Measurements from ENCODE around the gene RBM38.

The RBM38 gene

DNA sequence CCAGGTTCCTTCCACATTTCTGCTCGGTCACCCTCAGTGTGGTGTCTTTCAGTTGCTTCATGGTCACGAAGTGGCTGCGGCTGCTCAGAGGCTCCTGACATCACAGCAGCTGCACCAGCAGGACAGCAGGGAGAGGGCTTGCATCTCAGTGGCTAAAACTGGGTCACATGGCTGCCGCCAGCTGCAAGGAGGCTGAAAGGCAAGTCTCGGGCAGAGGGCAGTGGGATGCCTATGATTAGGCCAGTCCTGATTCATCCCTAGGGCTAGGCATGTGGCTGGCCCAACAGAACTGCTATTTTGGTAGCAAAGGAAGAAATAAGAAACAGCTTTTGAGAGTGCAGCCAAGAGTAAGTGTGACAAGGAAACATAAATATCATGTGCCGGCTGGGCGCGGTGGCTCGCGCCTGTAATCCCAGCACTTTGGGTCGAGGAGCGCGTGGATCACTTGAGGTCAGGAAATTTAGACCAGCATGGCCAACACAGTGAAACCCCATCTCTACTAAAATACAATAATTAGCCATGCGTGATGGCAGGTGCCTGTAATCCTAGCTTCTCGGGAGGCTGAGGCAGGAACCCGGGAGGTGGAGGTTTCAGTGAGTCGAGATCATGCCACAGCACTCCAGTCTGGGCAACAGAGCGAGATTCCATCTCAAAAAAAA, 46.6 kb downstream of the RBM38 start:
- Histone ChIP-seq H3K9ac (ENCODE audit: low read depth, low read length, poor library complexity, severe bottlenecking) (no peak overlapping the region), H3K4me3 (ENCODE audit: low read length, poor library complexity, severe bottlenecking) (no peak overlapping the region), H3K79me2 (ENCODE audit: insufficient read depth, low read length) (no peaks in the 10 kb centered on the region), H3K36me3 (ENCODE audit: insufficient read depth, low read length) (no peaks in the 10 kb centered on the region), H3F3A (ENCODE audit: low read depth) (peaks cover 8% of the 10 kb centered on the region; the same call in 1 of the 2 replicates), H3K4me2 (ENCODE audit: low read depth, low read length, poor library complexity, severe bottlenecking) (no peak overlapping the region), H3K9me3 (ENCODE audit: insufficient read depth, low read depth, low read length) (no peaks in the 10 kb centered on the region), H3K9me2 (replicated peaks; ENCODE audit: low read depth, low read length) (no peaks in the 10 kb centered on the region), H3K27me3 (ENCODE audit: insufficient read depth, low read length, poor library complexity, severe bottlenecking) (no peaks in the 10 kb centered on the region), H2AFZ (ENCODE audit: low read length) (no peak overlapping the region), H4K20me1 (ENCODE audit: insufficient read depth, low read length, poor library complexity, severe bottlenecking) (no peaks in the 10 kb centered on the region), H3K4me1 (ENCODE audit: insufficient read depth, low read length, poor library complexity, severe bottlenecking) (peaks cover 55% of the 10 kb centered on the region)
- no peak for TF ChIP-seq EZH2phosphoT487 (IDR thresholded peaks at IDR 0.05; ENCODE audit: borderline replicate concordance)
- TF ChIP-seq, protein P1, sequence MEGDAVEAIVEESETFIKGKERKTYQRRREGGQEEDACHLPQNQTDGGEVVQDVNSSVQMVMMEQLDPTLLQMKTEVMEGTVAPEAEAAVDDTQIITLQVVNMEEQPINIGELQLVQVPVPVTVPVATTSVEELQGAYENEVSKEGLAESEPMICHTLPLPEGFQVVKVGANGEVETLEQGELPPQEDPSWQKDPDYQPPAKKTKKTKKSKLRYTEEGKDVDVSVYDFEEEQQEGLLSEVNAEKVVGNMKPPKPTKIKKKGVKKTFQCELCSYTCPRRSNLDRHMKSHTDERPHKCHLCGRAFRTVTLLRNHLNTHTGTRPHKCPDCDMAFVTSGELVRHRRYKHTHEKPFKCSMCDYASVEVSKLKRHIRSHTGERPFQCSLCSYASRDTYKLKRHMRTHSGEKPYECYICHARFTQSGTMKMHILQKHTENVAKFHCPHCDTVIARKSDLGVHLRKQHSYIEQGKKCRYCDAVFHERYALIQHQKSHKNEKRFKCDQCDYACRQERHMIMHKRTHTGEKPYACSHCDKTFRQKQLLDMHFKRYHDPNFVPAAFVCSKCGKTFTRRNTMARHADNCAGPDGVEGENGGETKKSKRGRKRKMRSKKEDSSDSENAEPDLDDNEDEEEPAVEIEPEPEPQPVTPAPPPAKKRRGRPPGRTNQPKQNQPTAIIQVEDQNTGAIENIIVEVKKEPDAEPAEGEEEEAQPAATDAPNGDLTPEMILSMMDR (conservative IDR thresholded peaks at IDR 0.05; ENCODE audit: low read length), result no peak

DNA sequence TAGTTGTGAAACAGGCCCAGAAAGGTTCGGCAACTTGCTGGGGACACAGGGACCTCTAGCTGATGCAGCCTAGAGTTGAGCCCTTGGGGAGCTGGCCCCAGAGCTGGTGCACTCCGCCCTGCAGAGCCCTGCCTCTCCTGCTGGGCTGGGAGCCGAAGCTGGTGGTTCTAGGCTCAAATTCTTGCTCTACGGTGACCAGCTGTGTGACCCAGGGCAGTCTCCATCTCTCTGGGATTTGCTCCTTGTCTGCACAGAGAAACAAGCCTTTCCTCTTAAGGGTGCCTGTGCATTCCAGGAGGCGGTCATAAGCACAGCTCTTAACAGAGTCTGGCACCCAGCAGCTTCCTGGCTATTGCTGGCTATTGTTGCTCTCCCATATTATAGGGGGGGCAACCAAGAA, 47.4 kb downstream of the RBM38 start:
- Histone ChIP-seq H3K4me2 (ENCODE audit: low read depth, low read length, poor library complexity, severe bottlenecking) (no peak overlapping the region), H3K9me2 (replicated peaks; ENCODE audit: low read depth, low read length) (no peaks in the 10 kb centered on the region), H3K9me3 (ENCODE audit: insufficient read depth, low read depth, low read length) (no peaks in the 10 kb centered on the region), H3K27me3 (ENCODE audit: insufficient read depth, low read length, poor library complexity, severe bottlenecking) (no peaks in the 10 kb centered on the region), H4K20me1 (ENCODE audit: insufficient read depth, low read length, poor library complexity, severe bottlenecking) (no peaks in the 10 kb centered on the region), H3K36me3 (ENCODE audit: insufficient read depth, low read length) (no peaks in the 10 kb centered on the region), H2AFZ (ENCODE audit: low read length) (no peak overlapping the region), H3K9ac (ENCODE audit: low read depth, low read length, poor library complexity, severe bottlenecking) (no peak overlapping the region), H3K4me1 (ENCODE audit: insufficient read depth, low read length, poor library complexity, severe bottlenecking) (peaks cover 49% of the 10 kb centered on the region), H3F3A (ENCODE audit: low read depth) (peaks cover 3% of the 10 kb centered on the region; the same call in 1 of the 2 replicates), H3K4me3 (ENCODE audit: low read length, poor library complexity, severe bottlenecking) (no peak overlapping the region), H3K79me2 (ENCODE audit: insufficient read depth, low read length) (no peaks in the 10 kb centered on the region)
- TF ChIP-seq EZH2phosphoT487 (IDR thresholded peaks at IDR 0.05; ENCODE audit: borderline replicate concordance), result no peak
- TF ChIP-seq, protein P1 (conservative IDR thresholded peaks at IDR 0.05; ENCODE audit: low read length), result no peak

DNA sequence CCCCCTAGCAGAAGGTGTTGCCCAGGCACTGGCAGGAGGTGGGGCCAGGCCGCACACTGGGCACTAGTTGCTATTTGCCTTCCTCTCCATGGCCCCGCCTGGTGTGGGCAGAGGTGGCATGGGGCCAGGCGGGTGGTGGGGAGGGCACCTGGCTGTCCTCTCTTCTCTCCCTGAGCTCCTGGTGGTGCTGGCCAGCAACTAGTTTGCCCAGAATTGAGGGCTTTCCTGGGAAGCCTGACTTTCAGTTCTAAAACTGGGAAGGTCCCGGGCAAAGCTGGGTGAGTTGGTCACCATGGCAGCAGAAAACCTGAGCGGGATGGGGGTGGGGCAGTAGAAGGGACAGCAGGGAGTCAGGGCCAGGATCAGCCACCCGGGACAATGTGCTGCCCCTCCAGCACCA, 48.2 kb downstream of the RBM38 start:
- TF ChIP-seq, protein P1 (conservative IDR thresholded peaks at IDR 0.05; ENCODE audit: low read length), result no peak
- TF ChIP-seq EZH2phosphoT487 (IDR thresholded peaks at IDR 0.05; ENCODE audit: borderline replicate concordance), result no peak
- H3K27me3 ChIP-seq (ENCODE audit: insufficient read depth, low read length, poor library complexity, severe bottlenecking), result no peaks in the 10 kb centered on the region
- H3K4me2 ChIP-seq (ENCODE audit: low read depth, low read length, poor library complexity, severe bottlenecking), result no peak overlapping the region
- H4K20me1 ChIP-seq (ENCODE audit: insufficient read depth, low read length, poor library complexity, severe bottlenecking), result no peaks in the 10 kb centered on the region
- H3K36me3 ChIP-seq (ENCODE audit: insufficient read depth, low read length), result no peaks in the 10 kb centered on the region
- H3K4me1 ChIP-seq (ENCODE audit: insufficient read depth, low read length, poor library complexity, severe bottlenecking), result peaks cover 40% of the 10 kb centered on the region
- no peak overlapping the region for H3K4me3 ChIP-seq (ENCODE audit: low read length, poor library complexity, severe bottlenecking)
- H3F3A ChIP-seq (ENCODE audit: low read depth), result peaks cover 3% of the 10 kb centered on the region; the same call in 1 of the 2 replicates
- H3K79me2 ChIP-seq (ENCODE audit: insufficient read depth, low read length), result no peaks in the 10 kb centered on the region
- no peaks in the 10 kb centered on the region for H3K9me3 ChIP-seq (ENCODE audit: insufficient read depth, low read depth, low read length)
- no peak overlapping the region for H3K9ac ChIP-seq (ENCODE audit: low read depth, low read length, poor library complexity, severe bottlenecking)
- H3K9me2 ChIP-seq (replicated peaks; ENCODE audit: low read depth, low read length), result no peaks in the 10 kb centered on the region
- H2AFZ ChIP-seq (ENCODE audit: low read length), result no peak overlapping the region
